Endothelial cell of umbilical vein (primary cell): Measurements from ENCODE around the gene CTBP1. TPM values are rescaled to one million over a fixed set of nuclear protein-coding genes. Genes with fewer than 3 reads are reported as not detected.

Experiments
- BruUV-seq: library from RNA; stranded (reverse); fragments of 400-500 nt; replicated peaks from 2 replicates; lab custom pipeline; 2021; lab: Mats Ljungman, UMichigan
- CTCF ChIA-PET: fragments of 300-600, 350-600 bp; sonication (Branson Sonifier 250); formaldehyde crosslinking; loops from one replicate; lab custom pipeline; 2021; ENCODE audit warnings: antibody characterized with exemption, inconsistent platforms; lab: Charles Lee
- POLR2A ChIA-PET: fragments of 300-600, 350-600 bp; sonication (Branson Sonifier 250); formaldehyde crosslinking; loops from one replicate; lab custom pipeline; 2021; ENCODE audit warnings: antibody characterized with exemption, inconsistent platforms; lab: Charles Lee
- DNase-seq: peaks from one replicate; pipeline ENCODE4 v3.0.0-alpha.2; 2011; ENCODE audit warnings: low read depth, low spot score
- FAIRE-seq: peaks from 2 replicates; lab custom pipeline; 2011; peaks lifted over from hg19 to GRCh38; lab: Jason Lieb, UNC
- H2AFZ ChIP-seq: 2 replicates; pipeline ENCODE4 v1.6.0; 2012; ENCODE audit warnings: low read depth, low read length, control low read depth, inconsistent platforms
- H3K27ac ChIP-seq: 2 replicates; pipeline ENCODE4 v1.5.1; 2011; ENCODE audit warnings: low read depth, mild to moderate bottlenecking, control low read depth, low read length, moderate library complexity; ENCODE audit not compliant: insufficient read depth
- H3K27me3 ChIP-seq, 2 experiments: 2 replicates each; pipeline versions ENCODE4 v1.6.0 to v1.6.1; 2011; ENCODE audit warnings: low read length in 2 of 2, mixed read lengths in 1 of 2; ENCODE audit not compliant: control insufficient read depth in 2 of 2, insufficient read depth in 2 of 2
- H3K36me3 ChIP-seq, 2 experiments: 2 replicates in 1 of 2; 3 replicates in 1 of 2; pipeline ENCODE4 v1.5.1; 2011; ENCODE audit warnings: low read length in 2 of 2, mild to moderate bottlenecking in 1 of 2, moderate library complexity in 1 of 2; ENCODE audit not compliant: control insufficient read depth in 2 of 2, insufficient read depth in 2 of 2; ENCODE audit errors: extremely low read depth in 1 of 2
- H3K4me1 ChIP-seq: 3 replicates; pipeline ENCODE4 v1.5.1; 2011; ENCODE audit warnings: mild to moderate bottlenecking, low read length; ENCODE audit not compliant: control insufficient read depth, insufficient read depth; ENCODE audit errors: extremely low read depth
- H3K4me2 ChIP-seq: 2 replicates; pipeline ENCODE4 v1.6.1; 2011; ENCODE audit warnings: low read length, control low read depth, mixed read lengths; ENCODE audit not compliant: insufficient read depth
- H3K4me3 ChIP-seq, 3 experiments: fragments of 200-600 bp in 1 of 3; sonication (generic), shearing (Covaris generic) in 1 of 3; replicated peaks in 1 of 3; 2 replicates each; pipeline ENCODE4 v1.5.1; 2011 to 2016; ENCODE audit warnings: control low read depth in 3 of 3, low read length in 3 of 3, mild to moderate bottlenecking in 2 of 3, inconsistent platforms in 1 of 3, low read depth in 1 of 3, moderate library complexity in 1 of 3; ENCODE audit not compliant: insufficient read depth in 1 of 3
- H3K79me2 ChIP-seq: 2 replicates; pipeline ENCODE4 v1.6.0; 2012; ENCODE audit warnings: low read length, inconsistent platforms; ENCODE audit not compliant: control insufficient read depth, insufficient read depth
- H3K9ac ChIP-seq: replicated peaks from 2 replicates; pipeline ENCODE3; 2011; ENCODE audit warnings: low read length, control low read depth; ENCODE audit not compliant: insufficient read depth; ENCODE audit errors: extremely low read depth
- H3K9me1 ChIP-seq: replicated peaks from 3 replicates; pipeline ENCODE4 v1.6.0; 2011; ENCODE audit warnings: mild to moderate bottlenecking, low read length; ENCODE audit not compliant: control insufficient read depth, insufficient read depth; ENCODE audit errors: extremely low read depth
- H3K9me3 ChIP-seq: replicated peaks from 2 replicates; pipeline ENCODE4 v1.5.1; 2012; ENCODE audit warnings: low read length, inconsistent platforms; ENCODE audit not compliant: control insufficient read depth, insufficient read depth
- H4K20me1 ChIP-seq: replicated peaks from 2 replicates; pipeline ENCODE3; 2011; ENCODE audit warnings: mild to moderate bottlenecking, low read length; ENCODE audit not compliant: control insufficient read depth, insufficient read depth; ENCODE audit errors: extremely low read depth
- EZH2 ChIP-seq: IDR thresholded peaks from 2 replicates; pipeline ENCODE4 v1.6.1; 2012; ENCODE audit warnings: borderline replicate concordance, low read depth, mild to moderate bottlenecking, moderate library complexity, low read length, inconsistent platforms; ENCODE audit not compliant: severe bottlenecking
- FOS ChIP-seq: IDR thresholded peaks from 2 replicates; pipeline ENCODE4 v1.6.1; 2011; ENCODE audit warnings: mild to moderate bottlenecking, low read length, moderate library complexity, borderline replicate concordance; ENCODE audit not compliant: insufficient read depth
- GATA2 ChIP-seq: IDR thresholded peaks from 2 replicates; pipeline ENCODE4 v1.7.0; 2011; ENCODE audit warnings: low read depth, mild to moderate bottlenecking, moderate library complexity, mixed read lengths, low read length; ENCODE audit not compliant: insufficient read length, insufficient read depth
- JUN ChIP-seq: IDR thresholded peaks from 2 replicates; pipeline ENCODE4 v1.6.1; 2011; ENCODE audit warnings: borderline replicate concordance, low read depth; ENCODE audit not compliant: insufficient read length, insufficient read depth
- MYC ChIP-seq: IDR thresholded peaks from one replicate; pipeline ENCODE4 v1.6.1; 2011; ENCODE audit warnings: mild to moderate bottlenecking, low read depth, low read length
- POLR2A ChIP-seq: IDR thresholded peaks from 2 replicates; pipeline ENCODE4 v1.6.1; 2012; ENCODE audit warnings: low read depth, mild to moderate bottlenecking, control low read depth, low read length
- POLR2AphosphoS5 ChIP-seq: IDR thresholded peaks from 2 replicates; pipeline ENCODE4 v1.6.1; 2012; ENCODE audit warnings: low read depth, mild to moderate bottlenecking, control low read depth, low read length, moderate library complexity; ENCODE audit not compliant: insufficient read depth
- dilution Hi-C: fragments of 300-500 bp; cut with MboI; formaldehyde crosslinking; loops from one replicate; pipeline ENCODE4 v1.15.0; 2019; ENCODE audit warnings: low sequenced_read_pairs; ENCODE audit not compliant: extremely low pct_ligation_motif_present
- intact Hi-C: fragments of 100-400 bp; cut with micrococcal nuclease; formaldehyde crosslinking; loops from one replicate; pipeline ENCODE4 v1.10.0; 2022
- polyA plus RNA-seq, 4 experiments: library from polyadenylated mRNA; depleted of rRNA in 3 of 4; stranded (reverse) in 3 of 4; unstranded in 1 of 4; fragments of >200 nt; gene quantifications; 2 replicates each; pipeline versions ENCODE4 v1.2.1 to v1.2.3, GENCODE V29; 2011 to 2012; ENCODE audit warnings: missing spikeins in 1 of 4
- total RNA-seq: library from RNA; stranded (reverse); gene quantifications from 2 replicates; pipeline ENCODE4 v1.2.3, GENCODE V29; 2021
- TF ChIP-seq, protein P1 (sequence below): IDR thresholded peaks from 2 replicates; pipeline ENCODE4 v1.6.1; 2011; ENCODE audit not compliant: insufficient read depth, insufficient read length
- TF ChIP-seq, protein P2 (sequence below), 2 donors: IDR thresholded peaks; 1 replicate in 1 of 2; 2 replicates in 1 of 2; pipeline ENCODE4 v1.5.1; 2011; ENCODE audit warnings: low read length in 2 of 2, mild to moderate bottlenecking in 2 of 2, moderate library complexity in 2 of 2, control low read depth in 1 of 2, inconsistent platforms in 1 of 2, low read depth in 1 of 2; ENCODE audit not compliant: insufficient read depth in 1 of 2; ENCODE audit errors: extremely low read depth in 1 of 2

Gene CTBP1
- total and polyA plus RNA-seq, 2 donors (not counting 3 experiments of a cell fraction or from before 2014, with no cell fraction given), result 165 to 167 TPM

DNA sequence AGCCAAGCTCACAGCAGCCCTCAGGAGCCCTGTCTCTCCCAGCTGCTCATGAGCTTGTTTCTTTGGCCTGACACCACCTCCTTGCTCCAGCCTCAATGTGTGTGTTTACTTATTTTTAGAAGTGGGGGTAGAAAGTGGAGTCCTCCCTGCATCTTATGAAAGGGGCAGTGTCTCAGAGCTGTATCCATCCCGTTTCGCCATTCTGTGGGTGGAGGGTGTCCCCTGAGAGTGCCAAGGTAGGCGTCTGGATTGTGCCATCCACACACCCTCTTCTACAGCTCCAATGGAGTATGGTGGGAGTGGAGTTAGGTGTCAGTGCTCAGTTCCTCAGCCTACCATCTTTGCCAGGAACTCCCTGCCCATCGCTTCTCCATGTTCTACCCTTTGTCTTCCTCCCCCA, 84.9 kb downstream of the CTBP1 start:
- Histone ChIP-seq H3K79me2 (no peaks in the 10 kb centered on the region), H2AFZ (no peak overlapping the region), H3K27ac (no peak overlapping the region), H3K4me2 (no peak overlapping the region), H3K4me3 (no peak overlapping the region), H3K9me3 (no peaks in the 10 kb centered on the region), H3K27me3 (peaks cover 2 to 5% of the 10 kb centered on the region in 2 experiments), H3K4me1 (peaks cover 3% of the 10 kb centered on the region), H4K20me1 (no peaks in the 10 kb centered on the region), H3K9me1 (no peaks in the 10 kb centered on the region), H3K9ac (no peak overlapping the region), H3K36me3 (no peaks in the 10 kb centered on the region)
- no peak for DNase-seq
- intact Hi-C loops, result no loop called here
- POLR2A ChIA-PET, result no interaction called here
- TF ChIP-seq POLR2AphosphoS5, result no peak
- no peak for TF ChIP-seq EZH2
- TF ChIP-seq FOS, result no peak
- TF ChIP-seq, protein P1, sequence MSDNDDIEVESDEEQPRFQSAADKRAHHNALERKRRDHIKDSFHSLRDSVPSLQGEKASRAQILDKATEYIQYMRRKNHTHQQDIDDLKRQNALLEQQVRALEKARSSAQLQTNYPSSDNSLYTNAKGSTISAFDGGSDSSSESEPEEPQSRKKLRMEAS, result no peak
- no peak for TF ChIP-seq JUN
- TF ChIP-seq POLR2A, result no peak
- TF ChIP-seq GATA2, result no peak
- TF ChIP-seq MYC, result no peak
- TF ChIP-seq, protein P2, sequence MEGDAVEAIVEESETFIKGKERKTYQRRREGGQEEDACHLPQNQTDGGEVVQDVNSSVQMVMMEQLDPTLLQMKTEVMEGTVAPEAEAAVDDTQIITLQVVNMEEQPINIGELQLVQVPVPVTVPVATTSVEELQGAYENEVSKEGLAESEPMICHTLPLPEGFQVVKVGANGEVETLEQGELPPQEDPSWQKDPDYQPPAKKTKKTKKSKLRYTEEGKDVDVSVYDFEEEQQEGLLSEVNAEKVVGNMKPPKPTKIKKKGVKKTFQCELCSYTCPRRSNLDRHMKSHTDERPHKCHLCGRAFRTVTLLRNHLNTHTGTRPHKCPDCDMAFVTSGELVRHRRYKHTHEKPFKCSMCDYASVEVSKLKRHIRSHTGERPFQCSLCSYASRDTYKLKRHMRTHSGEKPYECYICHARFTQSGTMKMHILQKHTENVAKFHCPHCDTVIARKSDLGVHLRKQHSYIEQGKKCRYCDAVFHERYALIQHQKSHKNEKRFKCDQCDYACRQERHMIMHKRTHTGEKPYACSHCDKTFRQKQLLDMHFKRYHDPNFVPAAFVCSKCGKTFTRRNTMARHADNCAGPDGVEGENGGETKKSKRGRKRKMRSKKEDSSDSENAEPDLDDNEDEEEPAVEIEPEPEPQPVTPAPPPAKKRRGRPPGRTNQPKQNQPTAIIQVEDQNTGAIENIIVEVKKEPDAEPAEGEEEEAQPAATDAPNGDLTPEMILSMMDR (IDR thresholded peaks at IDR 0.05; ENCODE audit: extremely low read depth in 1 of 2, insufficient read depth in 1 of 2, low read depth in 1 of 2, low read length in 2 of 2), result no peak
- BruUV-seq, result no TSS peak
- no peak for FAIRE-seq
- CTCF ChIA-PET, result interaction anchor here (0.7 to 2.1 kb wide), 3 partner anchors 70 to 104 kb away, joined by 3 to 12 read pairs (median 3); no protein-coding TSS in a partner anchor
- dilution Hi-C loops, result no loop called here

Other genes starting within 250 kb of the CTBP1 start
- gene FGFRL1, start 237.5 kb downstream of the CTBP1 start, total RNA-seq, result 33.3 and 34.8 TPM in 2 replicates
- gene FGFRL1, start 237.5 kb downstream of the CTBP1 start, polyA plus RNA-seq, result 74.6 and 88.8 TPM in 2 replicates
- 1.8 and 2.3 TPM in 2 replicates for gene RNF212, start 135.6 kb downstream of the CTBP1 start, total RNA-seq
- 2.6 and 2.8 TPM in 2 replicates for gene RNF212, start 135.6 kb downstream of the CTBP1 start, polyA plus RNA-seq
- gene SPON2, start 76.5 kb downstream of the CTBP1 start, total RNA-seq, result not detected in 2 replicates
- gene SPON2, start 76.5 kb downstream of the CTBP1 start, polyA plus RNA-seq, result 0.04 and 0.10 TPM in 2 replicates
- gene MAEA, start 40.8 kb upstream of the CTBP1 start, total RNA-seq, result 66.0 and 66.6 TPM in 2 replicates
- 108 and 116 TPM in 2 replicates for gene MAEA, start 40.8 kb upstream of the CTBP1 start, polyA plus RNA-seq
- 14.9 and 16.4 TPM in 2 replicates for gene UVSSA, start 98.1 kb upstream of the CTBP1 start, total RNA-seq
- 7.1 and 8.1 TPM in 2 replicates for gene UVSSA, start 98.1 kb upstream of the CTBP1 start, polyA plus RNA-seq
- not detected in 2 replicates for gene NKX1-1, start 157.3 kb upstream of the CTBP1 start, total RNA-seq
- gene NKX1-1, start 157.3 kb upstream of the CTBP1 start, polyA plus RNA-seq, result not detected in 2 replicates